Daoy (cell line): ENCODE results near the gene XRN2. TPM values are rescaled to one million over a fixed set of nuclear protein-coding genes. Genes with fewer than 3 reads are reported as not detected.
"Not testable (repeated sequence)": the region's sequence is repeated elsewhere in the genome, so short reads cannot be mapped to it uniquely, and the experiment has no call there.

Experiments used
- DNase-seq: peaks from one replicate; pipeline ENCODE4 v3.0.0-alpha.2; 2015; ENCODE audit warnings: low read depth
- total RNA-seq: library from RNA; depleted of rRNA; stranded (reverse); fragments of >200 nt; shearing (Covaris generic); gene quantifications from 2 replicates; pipeline ENCODE4 v1.2.3, GENCODE V29; 2014; rRNA removed

The XRN2 gene
- total RNA-seq, 1 experiment from 2014 or later: 97.2 TPM

DNA sequence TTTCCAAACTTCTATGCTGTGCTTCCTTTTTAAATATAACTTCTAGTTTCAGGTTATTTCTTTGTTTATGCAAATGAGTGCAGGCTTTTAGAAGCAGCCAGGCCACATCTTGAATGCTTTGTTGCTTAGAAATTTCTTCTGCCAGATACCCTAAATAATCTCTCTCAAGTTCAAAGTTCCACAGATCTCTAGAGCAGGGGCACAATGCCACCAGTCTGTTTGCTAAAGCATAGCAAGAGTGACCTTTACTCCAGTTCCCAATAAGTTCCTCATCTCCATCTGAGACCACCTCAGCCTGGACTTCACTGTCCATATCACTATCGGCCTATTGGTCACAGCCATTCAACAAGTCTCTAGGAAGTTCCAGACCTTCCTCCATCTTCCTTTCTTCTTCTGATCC, 120.6 kb downstream of the XRN2 start:
- DNase-seq: not testable (repeated sequence)

DNA sequence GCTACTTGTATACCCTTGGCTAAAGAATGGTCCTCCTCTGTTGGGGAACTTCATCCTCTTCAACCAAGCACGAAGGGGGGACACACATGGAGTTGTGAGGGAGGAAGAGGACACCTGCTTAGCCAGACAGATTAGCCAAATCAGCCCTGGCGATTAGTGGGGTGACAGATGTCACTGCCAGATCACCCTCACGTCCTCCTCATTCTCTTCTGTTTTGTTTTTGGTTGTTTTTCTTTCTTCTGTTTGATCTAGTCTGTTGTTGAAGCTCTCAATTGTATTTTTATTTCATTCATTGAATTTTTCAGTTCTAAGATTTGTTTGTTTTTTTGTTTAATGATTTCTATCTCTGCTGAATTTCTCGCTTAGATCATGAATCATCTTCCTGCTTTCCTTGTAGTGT, 121.7 kb downstream of the XRN2 start:
- DNase-seq: no peak

DNA sequence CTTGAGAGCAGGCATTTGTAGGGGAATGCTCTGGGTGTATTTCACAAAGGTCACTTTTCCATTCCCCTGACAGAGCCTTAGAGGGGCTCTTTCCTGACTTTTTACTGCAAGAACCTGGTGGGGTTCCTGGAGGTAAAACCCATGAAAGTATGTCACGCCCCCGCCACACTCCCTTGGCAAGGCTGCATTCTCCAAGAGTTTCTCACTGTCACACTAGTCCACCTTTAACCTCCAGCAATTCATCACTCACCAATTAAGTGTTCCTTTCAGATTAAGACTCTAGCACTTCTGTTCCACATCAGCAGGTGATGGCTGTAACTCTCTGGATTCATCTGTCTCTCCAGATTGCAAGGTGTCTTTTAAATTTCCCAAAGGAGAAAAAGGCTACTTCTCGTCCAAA, 126.9 kb downstream of the XRN2 start:
- DNase-seq: no peak

GRCh38 chr20:21432911-21433310, 129.8 kb downstream of the XRN2 start:
- DNase-seq: no peak

GRCh38 chr20:21433329-21433890, 130.3 kb downstream of the XRN2 start:
- peak; percentile 42 for DNase-seq

- peak; percentile 43 for DNase-seq
Observed at GRCh38 chr20:21435576-21435975, 132.4 kb downstream of the XRN2 start.

DNA sequence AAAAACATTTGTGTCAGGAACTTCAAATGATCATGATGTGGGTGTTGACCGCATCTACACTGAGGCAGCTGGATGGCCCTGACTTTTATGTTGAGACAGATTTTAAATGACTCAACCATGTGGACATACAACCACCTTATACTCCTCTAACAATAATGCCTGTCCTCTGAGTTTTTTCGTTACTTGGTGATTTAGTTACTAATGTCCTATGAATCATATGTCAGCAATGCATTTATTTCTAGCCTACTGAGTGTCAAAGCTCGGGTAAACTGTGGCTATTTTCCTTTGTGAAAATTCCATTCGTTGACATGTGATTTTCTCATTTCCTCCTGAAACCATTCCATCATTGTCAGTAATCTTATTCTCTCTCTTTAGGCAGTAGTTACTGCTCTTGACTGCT, 133.1 kb downstream of the XRN2 start:
- peak; percentile 73 for DNase-seq

DNA sequence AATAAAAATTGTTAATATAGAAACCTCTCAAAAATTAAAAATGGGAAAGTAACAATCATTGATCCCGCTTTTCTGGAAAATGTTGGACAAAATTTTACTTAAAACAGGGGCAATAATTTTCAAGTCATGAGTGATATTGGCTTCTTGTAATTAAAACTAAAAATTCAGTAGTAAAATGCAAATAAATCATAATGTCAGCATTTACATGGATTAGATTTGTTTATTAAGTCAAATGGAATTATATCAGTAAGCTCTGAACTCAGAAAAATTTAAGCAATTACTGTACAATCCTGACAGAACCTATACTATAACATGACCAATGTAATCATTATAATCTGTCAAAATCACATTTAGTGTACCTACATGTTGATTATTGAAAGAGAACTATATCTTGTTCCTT, 134.1 kb downstream of the XRN2 start:
- no peak for DNase-seq

- no peak for DNase-seq
Observed at GRCh38 chr20:21437816-21438215, 134.7 kb downstream of the XRN2 start.

Other genes with a start within 250 kb of the XRN2 start
- 4.4 TPM in 1 of 2 replicates, not detected in the other for gene LINC00237, start 197.0 kb upstream of the XRN2 start, total RNA-seq
- 22.2 and 36.7 TPM in 2 replicates for gene KIZ, start 177.2 kb upstream of the XRN2 start, total RNA-seq
- gene NKX2-4, start 94.2 kb downstream of the XRN2 start, total RNA-seq: 3.8 and 7.3 TPM in 2 replicates
- gene NKX2-2, start 210.7 kb downstream of the XRN2 start, total RNA-seq: 1.4 and 3.7 TPM in 2 replicates